ENCODE results near the gene PEF1. TPM values are rescaled to one million over a fixed set of nuclear protein-coding genes. Genes with fewer than 3 reads are reported as not detected.

PEF1 gene
- polyA plus RNA-seq, 1 experiment: 71.8 TPM

- no peak overlapping the region for H3K27ac ChIP-seq (ENCODE audit: low read depth, low read length)
- no peak overlapping the region for H3K4me3 ChIP-seq (ENCODE audit: low read depth, low read length)
- no peaks in the 10 kb centered on the region for H3K9me3 ChIP-seq (ENCODE audit: control insufficient read depth, insufficient read depth, low read length)
- CTCF ChIA-PET: interaction anchor here (1.4 to 1.9 kb wide), 3 partner anchors 10 to 41 kb away, joined by 4 to 7 read pairs (median 4); no protein-coding TSS in a partner anchor
- no peaks in the 10 kb centered on the region for H3K27me3 ChIP-seq (ENCODE audit: control insufficient read depth, insufficient read depth, low read length)
- POLR2A ChIA-PET: no interaction called here
- no peak for DNase-seq (ENCODE audit: low read depth, low spot score)
- TF ChIP-seq CTCF (IDR thresholded peaks at IDR 0.05; ENCODE audit: low read depth, low read length): no peak
Observed at GRCh38 chr1:31632649-31633048, 12.0 kb downstream of the PEF1 start.

GRCh38 chr1:31628931-31629556, 15.6 kb downstream of the PEF1 start:
- no peak overlapping the region for H3K27ac ChIP-seq (ENCODE audit: low read depth, low read length)
- H3K4me3 ChIP-seq (ENCODE audit: low read depth, low read length): no peak overlapping the region
- no peaks in the 10 kb centered on the region for H3K9me3 ChIP-seq (ENCODE audit: control insufficient read depth, insufficient read depth, low read length)
- CTCF ChIA-PET: interaction anchor here (5.6 kb wide), 1 partner anchor 11 kb away, joined by 29 read pairs; no protein-coding TSS in a partner anchor
- DNase-seq (ENCODE audit: low read depth, low spot score): no peak
- no peak for TF ChIP-seq CTCF (IDR thresholded peaks at IDR 0.05; ENCODE audit: low read depth, low read length)
- POLR2A ChIA-PET: no interaction called here
- H3K27me3 ChIP-seq (ENCODE audit: control insufficient read depth, insufficient read depth, low read length): no peaks in the 10 kb centered on the region

- H3K27me3 ChIP-seq (ENCODE audit: control insufficient read depth, insufficient read depth, low read length): no peaks in the 10 kb centered on the region
- no peak for DNase-seq (ENCODE audit: low read depth, low spot score)
- ChIA-PET CTCF (interaction anchor here (5.6 kb wide), 1 partner anchor 10 kb away, joined by 29 read pairs; no protein-coding TSS in a partner anchor), POLR2A (no interaction called here)
- H3K27ac ChIP-seq (ENCODE audit: low read depth, low read length): no peak overlapping the region
- TF ChIP-seq CTCF (IDR thresholded peaks at IDR 0.05; ENCODE audit: low read depth, low read length): no peak
- no peak overlapping the region for H3K4me3 ChIP-seq (ENCODE audit: low read depth, low read length)
- no peaks in the 10 kb centered on the region for H3K9me3 ChIP-seq (ENCODE audit: control insufficient read depth, insufficient read depth, low read length)
Observed at GRCh38 chr1:31627930-31628559, 16.6 kb downstream of the PEF1 start.

- no peak for DNase-seq (ENCODE audit: low read depth, low spot score)
- H3K27ac ChIP-seq (ENCODE audit: low read depth, low read length): peak overlapping the region; percentile 11
- TF ChIP-seq CTCF (IDR thresholded peaks at IDR 0.05; ENCODE audit: low read depth, low read length): no peak
- no peaks in the 10 kb centered on the region for H3K9me3 ChIP-seq (ENCODE audit: control insufficient read depth, insufficient read depth, low read length)
- ChIA-PET POLR2A (no interaction called here), CTCF (interaction anchor here (5.6 kb wide), 1 partner anchor 9 kb away, joined by 29 read pairs; no protein-coding TSS in a partner anchor)
- H3K4me3 ChIP-seq (ENCODE audit: low read depth, low read length): no peak overlapping the region
- H3K27me3 ChIP-seq (ENCODE audit: control insufficient read depth, insufficient read depth, low read length): no peaks in the 10 kb centered on the region
Observed at GRCh38 chr1:31627301-31627929, 17.3 kb downstream of the PEF1 start.

All from AG04450 (cell line).